CD4-positive, alpha-beta memory T cell (primary cell): ENCODE measurements around the gene GCA. TPM values are rescaled to one million over a fixed set of nuclear protein-coding genes. Genes with fewer than 3 reads are reported as not detected.

Source experiments
- CTCF ChIA-PET: fragments of 350-600 bp; sonication (Branson Sonifier 250); formaldehyde crosslinking; loops from one replicate; lab custom pipeline; 2021; ENCODE audit warnings: inconsistent platforms; ENCODE audit not compliant: partially characterized antibody; lab: Charles Lee
- POLR2A ChIA-PET: fragments of 350-600 bp; sonication (Branson Sonifier 250); formaldehyde crosslinking; loops from one replicate; lab custom pipeline; 2021; ENCODE audit not compliant: partially characterized antibody; lab: Charles Lee
- DNase-seq, 5 donors: peaks; one replicate each; pipeline versions ENCODE4 v3.0.0 to v3.0.0-alpha.2; 2020 to 2022; ENCODE audit warnings: mixed read lengths in 1 of 5
- H3K27ac ChIP-seq: one replicate; pipeline ENCODE4 v1.7.0; 2013; ENCODE audit warnings: low read depth, low read length
- H3K27me3 ChIP-seq: 2 replicates; pipeline ENCODE4 v1.7.0; 2013; ENCODE audit warnings: mild to moderate bottlenecking, low read length, moderate library complexity; ENCODE audit not compliant: insufficient read depth
- H3K36me3 ChIP-seq: 2 replicates; pipeline ENCODE4 v1.7.0; 2013; ENCODE audit warnings: mild to moderate bottlenecking, low read length, moderate library complexity; ENCODE audit not compliant: insufficient read depth
- H3K4me1 ChIP-seq: 2 replicates; pipeline ENCODE4 v1.7.0; 2013; ENCODE audit warnings: mild to moderate bottlenecking, low read length, moderate library complexity; ENCODE audit not compliant: insufficient read depth
- H3K4me3 ChIP-seq, 2 donors: one replicate each; pipeline ENCODE4 v1.7.0; 2013; ENCODE audit warnings: low read length in 2 of 2, mild to moderate bottlenecking in 1 of 2
- H3K9me3 ChIP-seq, 2 donors: one replicate each; pipeline ENCODE4 v1.7.0; 2013; ENCODE audit warnings: low read length in 2 of 2, control low read depth in 1 of 2; ENCODE audit not compliant: control insufficient read depth in 1 of 2
- H3K27ac Mint-ChIP-seq, 7 donors: one replicate each; pipeline ENCODE4 v1.8.0; 2020 to 2021; ENCODE audit warnings: mixed read lengths in 7 of 7, mild to moderate bottlenecking in 6 of 7, inconsistent platforms in 3 of 7, moderate library complexity in 3 of 7
- H3K27me3 Mint-ChIP-seq, 2 donors: one replicate each; pipeline ENCODE4 v1.8.0; 2020 to 2021; ENCODE audit warnings: mixed read lengths in 2 of 2
- H3K36me3 Mint-ChIP-seq, 2 donors: one replicate each; pipeline ENCODE4 v1.8.0; 2020 to 2021; ENCODE audit warnings: mixed read lengths in 2 of 2, inconsistent platforms in 1 of 2, mild to moderate bottlenecking in 1 of 2
- H3K4me1 Mint-ChIP-seq, 4 donors: one replicate each; pipeline ENCODE4 v1.8.0; 2020 to 2021; ENCODE audit warnings: mixed read lengths in 4 of 4, mild to moderate bottlenecking in 1 of 4
- H3K4me3 Mint-ChIP-seq, 8 donors: one replicate each; pipeline ENCODE4 v1.8.0; 2020 to 2021; ENCODE audit warnings: mixed read lengths in 8 of 8, mild to moderate bottlenecking in 7 of 8, moderate library complexity in 6 of 8, inconsistent platforms in 3 of 8
- H3K9me3 Mint-ChIP-seq, 8 donors: one replicate each; pipeline ENCODE4 v1.8.0; 2020 to 2021; ENCODE audit warnings: mixed read lengths in 8 of 8, mild to moderate bottlenecking in 5 of 8, inconsistent platforms in 3 of 8, moderate library complexity in 1 of 8
- intact Hi-C: fragments of 100-400 bp; cut with micrococcal nuclease; formaldehyde crosslinking; loops from one replicate; pipeline ENCODE4 v1.15.1; 2023
- polyA plus RNA-seq, 2 donors: library from polyadenylated mRNA; unstranded; fragments of 300-500 nt; fragmentation: Illumina TruSeq; gene quantifications; one replicate each; pipeline ENCODE4 v1.2.3, GENCODE V29; 2021
- total RNA-seq, 2 experiments: library from RNA; stranded (reverse); gene quantifications; one replicate each; pipeline ENCODE4 v1.2.3, GENCODE V29; 2021

GCA gene
- total and polyA plus RNA-seq, 4 experiments from 2014 or later: 10.9 to 16.8 (median 11.7) TPM

DNA sequence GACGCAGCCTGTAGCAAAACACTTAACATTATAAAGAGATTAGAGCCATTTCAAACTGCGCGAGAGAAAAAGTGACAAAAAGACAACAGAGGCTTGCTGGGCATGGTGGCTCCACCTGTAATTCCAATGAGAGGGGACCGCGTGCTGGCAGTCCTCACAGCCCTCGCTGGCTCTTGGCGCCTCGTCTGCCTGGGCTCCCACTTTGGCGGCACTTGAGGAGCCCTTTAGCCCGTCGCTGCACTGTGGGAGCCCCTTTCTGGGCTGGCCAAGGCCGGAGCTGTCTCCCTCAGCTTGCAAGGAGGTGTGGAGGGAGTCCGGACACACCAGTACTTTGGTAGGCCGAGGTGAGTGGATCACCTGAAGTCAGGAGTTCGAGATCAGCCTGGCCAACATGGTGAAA is 16.1 kb upstream of the GCA start:
- intact Hi-C loops: no loop called here
- ChIA-PET POLR2A (interaction anchor here (0.7 kb wide), 1 partner anchor 15 kb away, joined by 3 read pairs; no protein-coding TSS in a partner anchor), CTCF (interaction anchor here (2.8 to 4.7 kb wide), 2 partner anchors 9 to 30 kb away, joined by 9 to 25 read pairs; partner anchors contain the start of gene IFIH1)
- H3K27ac Mint-ChIP-seq: peak overlapping the region in 1 of 7 donors; percentile 10
- H3K9me3 Mint-ChIP-seq: no peaks in the 10 kb centered on the region
- Histone ChIP-seq H3K27ac (no peak overlapping the region), H3K9me3 (no peaks in the 10 kb centered on the region), H3K27me3 (no peaks in the 10 kb centered on the region), H3K4me1 (no peaks in the 10 kb centered on the region), H3K4me3 (no peak overlapping the region), H3K36me3 (no peaks in the 10 kb centered on the region)
- H3K36me3 Mint-ChIP-seq: no peaks in the 10 kb centered on the region
- H3K4me1 Mint-ChIP-seq: no peaks in the 10 kb centered on the region
- DNase-seq: no peak
- no peaks in the 10 kb centered on the region for H3K27me3 Mint-ChIP-seq
- H3K4me3 Mint-ChIP-seq: no peak overlapping the region

DNA sequence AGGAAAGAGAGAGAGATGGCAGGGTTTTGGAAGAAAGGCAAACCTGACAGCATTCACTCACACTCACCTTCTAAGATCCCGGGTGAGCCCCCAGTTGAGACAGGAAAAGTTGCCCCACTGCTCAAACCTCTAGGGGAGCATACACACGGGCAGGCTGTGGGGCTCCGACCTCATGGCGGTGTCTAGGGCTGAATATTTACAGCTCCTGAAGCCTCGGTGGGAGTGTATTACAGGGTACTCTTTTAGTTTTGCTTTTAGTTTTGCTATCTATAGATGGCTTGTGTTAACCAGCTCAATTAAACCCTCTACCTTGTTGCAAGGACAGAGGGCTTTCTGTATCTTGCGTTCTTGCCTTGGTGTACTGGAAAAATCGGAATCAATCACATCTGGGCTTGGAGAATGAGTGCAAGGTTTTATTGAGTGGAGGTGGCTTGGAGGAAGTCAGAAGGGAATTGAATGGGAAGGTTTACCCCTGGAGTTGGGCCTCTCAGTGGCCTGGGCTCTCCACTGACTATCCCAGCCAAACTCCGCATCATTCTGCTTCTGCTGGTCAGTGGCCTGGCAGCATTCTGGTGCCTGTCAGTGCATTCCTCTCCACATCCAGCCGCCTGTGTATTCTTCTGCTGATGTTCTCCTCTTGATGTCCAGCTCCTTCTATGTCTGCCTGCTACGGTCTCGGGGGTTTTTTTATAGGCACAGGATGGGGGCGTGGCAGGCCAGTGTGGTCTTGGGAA is 15.3 kb upstream of the GCA start:
- intact Hi-C loops: no loop called here
- Histone ChIP-seq H3K4me1 (no peaks in the 10 kb centered on the region), H3K36me3 (no peaks in the 10 kb centered on the region), H3K27ac (no peak overlapping the region), H3K9me3 (no peaks in the 10 kb centered on the region), H3K4me3 (no peak overlapping the region), H3K27me3 (no peaks in the 10 kb centered on the region)
- Mint-ChIP-seq H3K27me3 (no peaks in the 10 kb centered on the region), H3K4me3 (no peak overlapping the region), H3K4me1 (no peaks in the 10 kb centered on the region), H3K9me3 (no peaks in the 10 kb centered on the region), H3K27ac (no peak overlapping the region), H3K36me3 (no peaks in the 10 kb centered on the region)
- DNase-seq: no peak
- ChIA-PET POLR2A (no interaction called here), CTCF (interaction anchor here (1.1 to 4.7 kb wide), 3 partner anchors 10 to 31 kb away, joined by 4 to 25 read pairs (median 9); partner anchors contain the start of gene IFIH1)

DNA sequence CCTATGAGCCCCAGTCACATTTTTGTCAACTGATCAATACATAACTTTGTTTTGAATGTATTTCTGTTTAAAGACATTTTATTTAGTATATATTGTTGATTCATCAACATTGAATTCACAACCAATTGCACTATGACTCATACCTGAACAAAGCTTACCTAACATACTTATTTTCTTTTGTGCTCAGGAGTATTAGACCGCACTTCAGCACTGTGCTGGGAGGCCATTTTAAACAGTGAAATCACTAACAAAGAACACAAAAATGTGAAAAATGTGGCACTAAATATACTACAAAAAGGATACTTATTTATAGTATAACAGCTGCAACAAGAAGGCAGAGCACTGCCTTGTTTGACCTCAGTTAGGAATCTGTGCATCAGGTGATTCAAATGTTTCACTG is 13.1 kb upstream of the GCA start:
- Histone ChIP-seq H3K9me3 (no peaks in the 10 kb centered on the region), H3K27me3 (no peaks in the 10 kb centered on the region), H3K27ac (no peak overlapping the region), H3K4me1 (no peaks in the 10 kb centered on the region), H3K36me3 (no peaks in the 10 kb centered on the region), H3K4me3 (no peak overlapping the region)
- intact Hi-C loops: no loop called here
- H3K4me1 Mint-ChIP-seq: no peaks in the 10 kb centered on the region
- ChIA-PET POLR2A (no interaction called here), CTCF (no interaction called here)
- no peak overlapping the region for H3K4me3 Mint-ChIP-seq
- no peaks in the 10 kb centered on the region for H3K36me3 Mint-ChIP-seq
- no peaks in the 10 kb centered on the region for H3K9me3 Mint-ChIP-seq
- DNase-seq: no peak
- no peak overlapping the region for H3K27ac Mint-ChIP-seq
- no peaks in the 10 kb centered on the region for H3K27me3 Mint-ChIP-seq

DNA sequence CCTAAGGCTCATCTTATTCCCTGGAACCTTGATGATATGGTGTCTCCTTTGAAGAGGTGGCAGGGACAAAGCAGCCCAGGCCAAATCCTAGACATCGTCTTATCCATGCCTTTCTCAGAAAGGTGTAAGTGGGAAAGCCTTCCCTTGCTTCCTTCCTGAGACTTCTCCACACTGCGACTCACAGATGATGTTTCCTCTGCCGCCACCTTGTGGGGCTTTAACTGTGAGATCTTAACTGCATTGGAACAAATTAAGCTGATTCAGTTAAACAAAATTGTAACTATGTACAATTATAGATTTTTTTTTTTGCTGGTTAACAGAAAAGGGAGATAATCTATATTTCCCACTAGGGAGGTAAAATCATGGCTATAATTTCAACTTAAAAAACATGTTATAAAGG is 10.0 kb upstream of the GCA start:
- H3K27me3 Mint-ChIP-seq: no peaks in the 10 kb centered on the region
- Histone ChIP-seq H3K36me3 (no peaks in the 10 kb centered on the region), H3K9me3 (no peaks in the 10 kb centered on the region), H3K27ac (no peak overlapping the region), H3K4me1 (no peaks in the 10 kb centered on the region), H3K27me3 (no peaks in the 10 kb centered on the region), H3K4me3 (no peak overlapping the region)
- H3K4me3 Mint-ChIP-seq: no peak overlapping the region
- intact Hi-C loops: loop anchor here (1.0 kb wide), 1 partner anchor 113 kb away; no protein-coding TSS in a partner anchor
- H3K27ac Mint-ChIP-seq: no peak overlapping the region
- ChIA-PET CTCF (interaction anchor here (0.6 to 3.1 kb wide), 13 partner anchors 9 to 747 kb away, joined by 3 to 29 read pairs (median 7); partner anchors contain the start of genes GCA and IFIH1), POLR2A (interaction anchor here (2.1 kb wide), 1 partner anchor 15 kb away, joined by 6 read pairs; the partner anchor contains the start of gene IFIH1)
- H3K36me3 Mint-ChIP-seq: no peaks in the 10 kb centered on the region
- DNase-seq: no peak
- no peaks in the 10 kb centered on the region for H3K9me3 Mint-ChIP-seq
- H3K4me1 Mint-ChIP-seq: no peaks in the 10 kb centered on the region

DNA sequence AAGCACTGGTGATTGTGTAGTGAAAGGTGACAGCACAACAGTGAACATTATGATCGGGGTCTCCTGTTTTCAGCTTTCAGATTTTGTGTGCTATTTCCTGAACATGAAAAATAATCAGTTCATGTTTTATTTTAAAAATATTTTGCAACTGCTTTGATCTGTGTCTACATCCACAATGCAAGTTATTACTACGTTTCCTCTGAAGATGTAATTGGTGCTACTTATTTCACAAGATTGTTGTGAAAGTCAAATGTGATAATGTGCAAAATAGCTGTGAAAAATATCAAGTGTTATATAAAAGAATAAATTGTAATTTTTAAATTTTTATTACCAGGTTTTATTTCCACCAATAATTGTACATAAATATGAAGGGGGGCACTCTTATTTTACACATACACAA is 6.1 kb upstream of the GCA start:
- CTCF ChIA-PET: interaction anchor here (1.2 to 2.8 kb wide), 4 partner anchors 13 to 116 kb away, joined by 3 to 12 read pairs (median 6); partner anchors contain the start of gene IFIH1
- POLR2A ChIA-PET: interaction anchor here (1.4 kb wide), 1 partner anchor 19 kb away, joined by 5 read pairs; the partner anchor contains the start of gene IFIH1
- H3K9me3 ChIP-seq: no peaks in the 10 kb centered on the region
- DNase-seq: no peak
- H3K4me1 ChIP-seq: no peaks in the 10 kb centered on the region
- Mint-ChIP-seq H3K9me3 (no peaks in the 10 kb centered on the region), H3K4me3 (no peak overlapping the region), H3K27ac (no peak overlapping the region), H3K36me3 (no peaks in the 10 kb centered on the region), H3K27me3 (no peaks in the 10 kb centered on the region), H3K4me1 (peaks cover 0 to 3% (median 0%) of the 10 kb centered on the region in 4 donors)
- H3K27ac ChIP-seq: no peak overlapping the region
- H3K27me3 ChIP-seq: no peaks in the 10 kb centered on the region
- intact Hi-C loops: no loop called here
- H3K4me3 ChIP-seq: no peak overlapping the region
- H3K36me3 ChIP-seq: no peaks in the 10 kb centered on the region

DNA sequence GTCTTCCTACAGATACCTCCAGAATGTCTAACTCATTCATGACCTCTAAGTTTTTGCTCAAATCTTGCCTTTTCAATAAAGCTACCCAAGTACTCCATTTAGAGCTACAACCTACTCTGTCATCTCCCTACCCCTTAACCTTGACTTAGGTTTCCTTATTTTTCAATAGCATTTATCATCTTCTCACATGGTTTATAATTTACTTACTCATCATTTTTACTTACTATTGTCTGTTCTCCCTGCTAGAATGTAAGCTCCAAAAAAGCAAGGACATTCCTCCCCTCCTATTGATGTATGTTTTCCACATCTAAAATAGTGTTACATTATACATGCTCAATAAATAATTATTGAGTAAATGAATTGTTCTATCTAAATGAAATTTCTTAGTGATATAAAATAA is 3.1 kb upstream of the GCA start:
- ChIA-PET POLR2A (no interaction called here), CTCF (interaction anchor here (0.8 to 0.9 kb wide), 2 partner anchors 11 to 40 kb away, joined by 3 read pairs; no protein-coding TSS in a partner anchor)
- H3K36me3 ChIP-seq: no peaks in the 10 kb centered on the region
- Mint-ChIP-seq H3K9me3 (peaks cover 0 to 3% (median 0%) of the 10 kb centered on the region in 8 donors), H3K27ac (no peak overlapping the region), H3K27me3 (no peaks in the 10 kb centered on the region), H3K36me3 (peaks cover 0 to 5% of the 10 kb centered on the region in 2 donors), H3K4me1 (peaks cover 11 to 20% (median 16%) of the 10 kb centered on the region in 4 donors), H3K4me3 (no peak overlapping the region)
- no peak for DNase-seq
- H3K27me3 ChIP-seq: no peaks in the 10 kb centered on the region
- no peak overlapping the region for H3K27ac ChIP-seq
- intact Hi-C loops: no loop called here
- H3K4me3 ChIP-seq: no peak overlapping the region
- peaks cover 10% of the 10 kb centered on the region for H3K4me1 ChIP-seq
- H3K9me3 ChIP-seq: no peaks in the 10 kb centered on the region

DNA sequence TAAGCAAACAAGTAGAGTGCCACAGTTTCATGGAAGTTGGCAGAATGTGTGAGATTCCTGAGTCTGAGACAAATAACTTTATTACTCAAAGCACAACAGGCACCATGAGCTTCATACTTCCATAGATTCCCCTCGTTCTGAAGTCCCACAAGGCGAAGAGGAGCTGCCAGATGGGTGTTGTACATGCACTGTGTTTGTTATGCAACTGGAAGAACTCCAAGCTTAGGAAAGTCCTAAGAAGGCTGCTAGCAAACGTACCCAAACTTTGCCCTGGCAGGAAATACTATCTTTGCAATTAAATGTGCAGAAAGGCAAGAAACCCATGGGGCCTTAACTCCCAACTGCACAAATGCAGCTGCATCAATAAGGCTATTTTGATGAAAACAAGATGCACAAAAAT is 1.6 kb upstream of the GCA start:
- Mint-ChIP-seq H3K4me3 (peak overlapping the region in 3 of 8 donors; percentile 2 to 36 (median 10)), H3K36me3 (peaks cover 0 to 5% of the 10 kb centered on the region in 2 donors), H3K27ac (no peak overlapping the region), H3K4me1 (peaks cover 11 to 20% (median 16%) of the 10 kb centered on the region in 4 donors), H3K9me3 (peaks cover 0 to 3% (median 0%) of the 10 kb centered on the region in 8 donors), H3K27me3 (no peaks in the 10 kb centered on the region)
- no peak overlapping the region for H3K27ac ChIP-seq
- H3K4me1 ChIP-seq: peaks cover 10% of the 10 kb centered on the region
- ChIA-PET POLR2A (interaction anchor here (0.6 to 2.7 kb wide), 2 partner anchors 15 to 24 kb away, joined by 3 to 28 read pairs; partner anchors contain the start of gene IFIH1), CTCF (interaction anchor here (2.2 to 2.5 kb wide), 3 partner anchors 8 to 43 kb away, joined by 14 to 16 read pairs (median 15); partner anchors contain the start of gene IFIH1)
- no peaks in the 10 kb centered on the region for H3K9me3 ChIP-seq
- no peak for DNase-seq
- intact Hi-C loops: no loop called here
- H3K27me3 ChIP-seq: no peaks in the 10 kb centered on the region
- H3K36me3 ChIP-seq: no peaks in the 10 kb centered on the region
- H3K4me3 ChIP-seq: no peak overlapping the region
